ENCODE measurements around the gene HTRA1.

HTRA1 gene

GRCh38 chr10:122507616-122508015 lies 46.3 kb downstream of the HTRA1 start:
- Histone ChIP-seq H2AK5ac (ENCODE audit: low read length, severe bottlenecking) (no peak overlapping the region), H3K79me1 (replicated peaks; ENCODE audit: low read length, poor library complexity, severe bottlenecking) (peaks cover 3% of the 10 kb centered on the region), H3K4me2 (ENCODE audit: low read length, poor library complexity, severe bottlenecking) (no peak overlapping the region), H4K91ac (ENCODE audit: low read length) (no peak overlapping the region), H4K8ac (ENCODE audit: low read length) (no peak overlapping the region), H2BK120ac (ENCODE audit: low read depth, low read length) (no peak overlapping the region), H3K9ac (ENCODE audit: low read length) (no peak overlapping the region), H3K27ac (ENCODE audit: low read length, poor library complexity, severe bottlenecking) (no peak overlapping the region), H2BK5ac (ENCODE audit: low read depth, low read length, poor library complexity, severe bottlenecking) (no peak overlapping the region), H2BK15ac (ENCODE audit: low read depth, poor library complexity, severe bottlenecking) (no peak overlapping the region), H2AFZ (ENCODE audit: low read depth, low read length) (no peak overlapping the region), H3K9me3 (ENCODE audit: control insufficient read depth, low read length) (no peaks in the 10 kb centered on the region), H3K18ac (ENCODE audit: low read depth in 1 of 2, low read length in 2 of 2) (no peak overlapping the region), H2BK12ac (ENCODE audit: low read length in 2 of 2) (no peak overlapping the region), H3K23ac (ENCODE audit: low read length in 2 of 2) (no peak overlapping the region), H3K36me3 (ENCODE audit: control insufficient read depth in 1 of 2, insufficient read depth in 2 of 2, low read depth in 1 of 2, low read length in 2 of 2) (peaks cover 34 to 89% of the 10 kb centered on the region in 2 experiments), H3K14ac (ENCODE audit: low read length in 2 of 2) (no peak overlapping the region), H3K27me3 (ENCODE audit: control insufficient read depth in 1 of 2, insufficient read depth in 1 of 2, low read length in 2 of 2) (no peaks in the 10 kb centered on the region), H3K4me1 (ENCODE audit: control insufficient read depth, insufficient read depth, low read depth, low read length) (peaks cover 32% of the 10 kb centered on the region), H3K4me3 (ENCODE audit: insufficient read depth in 1 of 2, low read depth in 1 of 2, low read length in 2 of 2) (no peak overlapping the region), H3K4ac (ENCODE audit: low read depth in 1 of 2, low read length in 2 of 2) (no peak overlapping the region)
- 93% methylated on average over 3 of the region's 3 CpGs for WGBS
- no peak for DNase-seq

GRCh38 chr10:122508021-122508420 lies 46.7 kb downstream of the HTRA1 start:
- H4K8ac ChIP-seq (ENCODE audit: low read length) = no peak overlapping the region
- H2BK120ac ChIP-seq (ENCODE audit: low read depth, low read length) = no peak overlapping the region
- no peak overlapping the region for H3K4me3 ChIP-seq (ENCODE audit: insufficient read depth in 1 of 2, low read depth in 1 of 2, low read length in 2 of 2)
- H3K4me2 ChIP-seq (ENCODE audit: low read length, poor library complexity, severe bottlenecking) = no peak overlapping the region
- H4K91ac ChIP-seq (ENCODE audit: low read length) = no peak overlapping the region
- no peak overlapping the region for H3K18ac ChIP-seq (ENCODE audit: low read depth in 1 of 2, low read length in 2 of 2)
- no peak overlapping the region for H2BK12ac ChIP-seq (ENCODE audit: low read length in 2 of 2)
- H2BK5ac ChIP-seq (ENCODE audit: low read depth, low read length, poor library complexity, severe bottlenecking) = no peak overlapping the region
- H2AK5ac ChIP-seq (ENCODE audit: low read length, severe bottlenecking) = no peak overlapping the region
- H3K4me1 ChIP-seq (ENCODE audit: control insufficient read depth, insufficient read depth, low read depth, low read length) = peaks cover 29% of the 10 kb centered on the region
- WGBS = 99% methylated on average over 5 of the region's 5 CpGs
- no peak overlapping the region for H2BK15ac ChIP-seq (ENCODE audit: low read depth, poor library complexity, severe bottlenecking)
- no peak overlapping the region for H2AFZ ChIP-seq (ENCODE audit: low read depth, low read length)
- no peaks in the 10 kb centered on the region for H3K9me3 ChIP-seq (ENCODE audit: control insufficient read depth, low read length)
- no peak overlapping the region for H3K14ac ChIP-seq (ENCODE audit: low read length in 2 of 2)
- DNase-seq = no peak
- H3K27me3 ChIP-seq (ENCODE audit: control insufficient read depth in 1 of 2, insufficient read depth in 1 of 2, low read length in 2 of 2) = no peaks in the 10 kb centered on the region
- H3K4ac ChIP-seq (ENCODE audit: low read depth in 1 of 2, low read length in 2 of 2) = no peak overlapping the region
- peaks cover 34 to 89% of the 10 kb centered on the region in 2 experiments for H3K36me3 ChIP-seq (ENCODE audit: control insufficient read depth in 1 of 2, insufficient read depth in 2 of 2, low read depth in 1 of 2, low read length in 2 of 2)
- H3K9ac ChIP-seq (ENCODE audit: low read length) = no peak overlapping the region
- no peak overlapping the region for H3K27ac ChIP-seq (ENCODE audit: low read length, poor library complexity, severe bottlenecking)
- no peak overlapping the region for H3K23ac ChIP-seq (ENCODE audit: low read length in 2 of 2)
- H3K79me1 ChIP-seq (replicated peaks; ENCODE audit: low read length, poor library complexity, severe bottlenecking) = peaks cover 3% of the 10 kb centered on the region

- H4K91ac ChIP-seq (ENCODE audit: low read length) = no peak overlapping the region
- no peak overlapping the region for H3K14ac ChIP-seq (ENCODE audit: low read length in 2 of 2)
- 48% methylated on average over 11 of the region's 11 CpGs for WGBS
- H3K9me3 ChIP-seq (ENCODE audit: control insufficient read depth, low read length) = no peaks in the 10 kb centered on the region
- H3K79me1 ChIP-seq (replicated peaks; ENCODE audit: low read length, poor library complexity, severe bottlenecking) = peaks cover 3% of the 10 kb centered on the region
- H2AFZ ChIP-seq (ENCODE audit: low read depth, low read length) = no peak overlapping the region
- H2AK5ac ChIP-seq (ENCODE audit: low read length, severe bottlenecking) = no peak overlapping the region
- no peak overlapping the region for H3K23ac ChIP-seq (ENCODE audit: low read length in 2 of 2)
- no peak overlapping the region for H3K4me2 ChIP-seq (ENCODE audit: low read length, poor library complexity, severe bottlenecking)
- no peak for DNase-seq
- H2BK12ac ChIP-seq (ENCODE audit: low read length in 2 of 2) = no peak overlapping the region
- H2BK5ac ChIP-seq (ENCODE audit: low read depth, low read length, poor library complexity, severe bottlenecking) = no peak overlapping the region
- no peak overlapping the region for H2BK120ac ChIP-seq (ENCODE audit: low read depth, low read length)
- H4K8ac ChIP-seq (ENCODE audit: low read length) = no peak overlapping the region
- H3K4ac ChIP-seq (ENCODE audit: low read depth in 1 of 2, low read length in 2 of 2) = no peak overlapping the region
- H3K18ac ChIP-seq (ENCODE audit: low read depth in 1 of 2, low read length in 2 of 2) = no peak overlapping the region
- H2BK15ac ChIP-seq (ENCODE audit: low read depth, poor library complexity, severe bottlenecking) = no peak overlapping the region
- peaks cover 34 to 89% of the 10 kb centered on the region in 2 experiments for H3K36me3 ChIP-seq (ENCODE audit: control insufficient read depth in 1 of 2, insufficient read depth in 2 of 2, low read depth in 1 of 2, low read length in 2 of 2)
- H3K9ac ChIP-seq (ENCODE audit: low read length) = no peak overlapping the region
- no peak overlapping the region for H3K27ac ChIP-seq (ENCODE audit: low read length, poor library complexity, severe bottlenecking)
- H3K27me3 ChIP-seq (ENCODE audit: control insufficient read depth in 1 of 2, insufficient read depth in 1 of 2, low read length in 2 of 2) = no peaks in the 10 kb centered on the region
- H3K4me3 ChIP-seq (ENCODE audit: insufficient read depth in 1 of 2, low read depth in 1 of 2, low read length in 2 of 2) = no peak overlapping the region
- H3K4me1 ChIP-seq (ENCODE audit: control insufficient read depth, insufficient read depth, low read depth, low read length) = peaks cover 19% of the 10 kb centered on the region
Measured at GRCh38 chr10:122509323-122509722, 48.0 kb downstream of the HTRA1 start.

- Histone ChIP-seq H2BK120ac (ENCODE audit: low read depth, low read length) (no peak overlapping the region), H3K4me1 (ENCODE audit: control insufficient read depth, insufficient read depth, low read depth, low read length) (peaks cover 9% of the 10 kb centered on the region), H3K79me1 (replicated peaks; ENCODE audit: low read length, poor library complexity, severe bottlenecking) (peaks cover 3% of the 10 kb centered on the region), H2BK12ac (ENCODE audit: low read length in 2 of 2) (no peak overlapping the region), H3K9me3 (ENCODE audit: control insufficient read depth, low read length) (no peaks in the 10 kb centered on the region), H3K18ac (ENCODE audit: low read depth in 1 of 2, low read length in 2 of 2) (no peak overlapping the region), H2BK5ac (ENCODE audit: low read depth, low read length, poor library complexity, severe bottlenecking) (no peak overlapping the region), H3K4ac (ENCODE audit: low read depth in 1 of 2, low read length in 2 of 2) (no peak overlapping the region), H3K23ac (ENCODE audit: low read length in 2 of 2) (no peak overlapping the region), H3K36me3 (ENCODE audit: control insufficient read depth in 1 of 2, insufficient read depth in 2 of 2, low read depth in 1 of 2, low read length in 2 of 2) (peaks cover 34 to 94% of the 10 kb centered on the region in 2 experiments), H2BK15ac (ENCODE audit: low read depth, poor library complexity, severe bottlenecking) (no peak overlapping the region), H3K14ac (ENCODE audit: low read length in 2 of 2) (no peak overlapping the region), H2AFZ (ENCODE audit: low read depth, low read length) (no peak overlapping the region), H3K27me3 (ENCODE audit: control insufficient read depth in 1 of 2, insufficient read depth in 1 of 2, low read length in 2 of 2) (no peaks in the 10 kb centered on the region), H4K91ac (ENCODE audit: low read length) (no peak overlapping the region), H3K4me3 (ENCODE audit: insufficient read depth in 1 of 2, low read depth in 1 of 2, low read length in 2 of 2) (no peak overlapping the region), H2AK5ac (ENCODE audit: low read length, severe bottlenecking) (no peak overlapping the region), H3K9ac (ENCODE audit: low read length) (no peak overlapping the region), H4K8ac (ENCODE audit: low read length) (no peak overlapping the region), H3K4me2 (ENCODE audit: low read length, poor library complexity, severe bottlenecking) (no peak overlapping the region), H3K27ac (ENCODE audit: low read length, poor library complexity, severe bottlenecking) (no peak overlapping the region)
- 88% methylated on average over 11 of the region's 11 CpGs for WGBS
- DNase-seq = no peak
Measured at GRCh38 chr10:122510326-122510725, 49.0 kb downstream of the HTRA1 start.
